HG02870 (cell line): Measurements from ENCODE around the gene CMIP.

Source experiments
- ATAC-seq: cut with Tn5 transposase; IDR thresholded peaks from one replicate; pipeline ENCODE4 v1.9.1; 2021; ENCODE audit warnings: mild to moderate bottlenecking, moderate library complexity; ENCODE audit not compliant: unreplicated experiment

Gene CMIP

DNA sequence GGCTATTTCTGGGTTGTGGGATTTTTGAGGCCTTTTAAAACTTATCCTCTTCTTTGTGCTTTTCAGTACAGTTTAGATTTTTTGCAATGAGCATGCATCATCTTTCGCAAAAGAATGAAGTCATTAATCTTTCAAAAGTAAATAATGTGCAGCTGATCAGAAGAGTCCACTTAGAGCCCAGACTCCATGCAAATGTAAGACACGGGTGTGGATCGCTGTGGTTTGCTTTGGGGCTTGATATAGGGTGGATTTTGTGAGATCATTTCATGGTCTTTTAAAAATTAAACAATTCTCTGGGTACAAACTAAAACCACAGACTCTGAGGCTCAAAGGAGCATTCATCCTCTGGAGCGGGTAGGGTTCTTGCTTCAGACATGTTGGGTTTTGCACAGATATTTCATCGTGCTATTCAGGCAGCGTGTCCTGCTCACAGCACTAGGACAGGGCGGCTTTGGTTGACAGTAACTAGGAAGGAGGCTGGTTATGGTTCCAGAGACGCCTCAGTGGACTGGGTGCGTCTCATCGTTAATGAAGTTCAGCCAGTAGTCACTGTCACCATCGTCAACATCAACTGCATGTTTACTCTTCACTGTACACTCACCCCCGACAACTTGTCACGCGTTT lies 205.1 kb downstream of the CMIP start:
- no peak for ATAC-seq

DNA sequence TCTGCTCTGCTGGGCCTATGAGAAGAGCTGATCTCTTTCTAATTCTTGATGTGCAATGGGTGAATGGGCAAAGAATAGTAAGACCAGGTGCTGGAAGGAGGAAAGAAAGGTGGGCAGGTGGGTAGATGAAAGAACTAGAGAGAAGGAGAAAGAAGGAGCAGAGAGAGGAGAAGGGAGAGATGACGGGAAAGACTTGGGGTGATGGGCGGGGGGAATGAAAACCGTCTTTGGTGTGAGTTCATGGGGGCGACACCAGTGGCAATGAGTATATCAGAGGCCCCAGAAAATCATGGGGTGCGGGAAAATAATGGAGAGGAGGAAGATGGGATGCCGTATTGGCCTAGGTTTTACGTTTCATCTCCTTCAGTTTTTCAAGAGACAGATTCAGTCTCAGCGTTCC lies 205.7 kb downstream of the CMIP start:
- no peak for ATAC-seq

DNA sequence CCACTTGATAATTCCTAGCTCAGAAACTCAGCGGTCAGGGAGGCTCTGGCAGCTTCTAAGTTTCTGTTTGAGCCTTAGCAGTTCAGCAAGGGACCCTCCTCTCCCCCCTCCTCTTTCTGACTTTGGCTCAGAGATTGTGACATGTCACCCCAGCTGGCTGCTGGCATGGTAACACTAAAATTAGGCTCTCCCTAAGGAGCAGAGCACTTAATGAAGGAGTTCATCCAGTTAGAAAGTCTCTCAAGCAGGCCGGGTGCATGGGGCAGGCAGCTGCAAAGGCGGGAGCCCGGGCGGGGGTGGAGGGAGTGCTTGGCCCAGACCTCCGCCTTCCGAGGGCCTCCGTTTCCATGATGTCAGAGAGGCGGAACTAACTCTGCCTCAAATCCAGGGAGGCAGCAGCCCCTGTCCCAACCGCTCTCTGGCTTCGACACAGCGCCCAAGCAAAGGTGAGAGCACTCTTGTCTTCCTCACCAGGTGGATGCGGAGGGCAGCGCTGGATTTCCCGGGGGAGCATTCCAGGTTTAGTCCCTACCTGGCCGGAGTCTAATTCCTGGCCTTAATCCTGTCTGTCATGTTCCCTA lies 206.5 kb downstream of the CMIP start:
- no peak for ATAC-seq

DNA sequence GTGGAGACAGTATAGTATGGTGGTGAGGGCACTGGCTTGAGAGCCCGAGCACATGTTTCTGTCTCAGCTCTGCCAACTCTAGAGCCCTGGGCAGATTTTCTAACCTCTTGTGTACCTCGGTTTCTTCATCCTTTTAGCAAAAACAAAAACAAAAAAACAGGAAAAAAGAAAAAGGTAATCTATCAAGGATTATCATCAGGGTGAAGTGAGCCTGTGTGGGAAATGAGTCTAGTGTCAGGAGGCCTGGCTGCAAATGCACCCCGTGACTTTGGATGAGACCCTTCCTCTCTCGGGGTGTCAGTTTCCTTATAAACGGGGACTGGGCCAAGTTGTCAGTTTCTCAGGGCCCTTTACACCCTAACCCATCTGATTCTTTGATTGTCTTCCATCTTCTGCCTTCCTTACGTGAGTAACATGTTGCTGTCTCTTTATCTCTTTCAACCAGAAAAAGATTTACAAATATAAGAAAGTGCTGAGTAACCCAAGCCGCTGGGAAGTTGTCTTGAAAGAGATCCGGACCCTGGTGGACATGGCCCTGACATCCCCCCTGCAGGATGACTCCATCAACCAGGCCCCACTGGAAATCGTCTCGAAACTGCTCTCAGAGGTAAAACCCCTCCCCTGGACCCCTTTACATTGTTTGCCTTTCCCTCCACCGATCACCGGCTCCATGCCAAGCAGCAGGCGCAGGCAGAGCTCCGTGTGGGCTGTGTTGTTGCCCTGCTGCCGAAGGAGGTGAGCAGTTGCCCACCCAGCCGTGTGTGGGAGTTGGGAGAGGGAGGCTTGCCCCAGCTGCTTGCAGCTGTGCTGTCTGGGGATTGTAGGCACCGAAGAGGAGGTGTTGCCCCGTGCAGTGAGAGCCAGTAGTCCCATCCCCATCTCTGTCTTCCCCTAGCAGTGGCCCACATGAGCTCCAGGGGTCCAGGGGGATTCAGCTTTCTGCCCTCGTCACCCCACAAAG lies 207.4 kb downstream of the CMIP start:
- peak; percentile 18 for ATAC-seq

DNA sequence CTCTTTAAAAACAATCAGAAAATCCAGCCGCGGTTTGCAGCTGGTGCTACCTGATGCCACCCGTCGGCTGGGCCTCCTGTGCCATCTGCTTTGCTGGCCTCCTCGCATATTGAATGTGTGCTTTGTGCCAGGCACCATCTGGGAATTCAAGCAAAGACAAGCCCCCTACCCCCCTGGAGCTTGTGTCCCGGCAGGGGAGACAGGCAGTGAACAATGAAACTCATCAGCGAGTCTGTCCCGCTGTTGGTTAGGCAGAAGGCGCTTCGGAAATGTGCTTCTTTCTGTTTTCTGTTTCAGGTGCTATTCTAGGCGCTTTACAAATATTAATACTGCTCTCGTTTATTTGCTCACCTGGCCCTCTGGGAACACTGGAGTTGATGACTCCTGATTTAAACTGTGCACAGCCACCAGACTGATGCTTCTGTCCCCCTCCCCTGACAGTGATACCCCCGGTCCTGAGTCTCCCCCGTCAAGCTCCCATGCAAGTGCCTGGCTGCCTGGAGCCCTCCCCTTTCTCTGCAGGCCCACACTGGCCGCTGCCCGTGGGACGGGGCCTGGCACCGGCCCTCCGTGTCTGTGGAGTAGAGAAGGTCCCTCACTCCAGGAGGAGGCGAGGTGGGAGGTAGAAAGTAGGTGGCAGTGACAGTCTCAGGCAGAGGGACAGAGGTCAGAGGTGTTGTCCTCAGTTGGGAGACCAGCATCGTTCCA lies 208.3 kb downstream of the CMIP start:
- ATAC-seq = peak; percentile 63

DNA sequence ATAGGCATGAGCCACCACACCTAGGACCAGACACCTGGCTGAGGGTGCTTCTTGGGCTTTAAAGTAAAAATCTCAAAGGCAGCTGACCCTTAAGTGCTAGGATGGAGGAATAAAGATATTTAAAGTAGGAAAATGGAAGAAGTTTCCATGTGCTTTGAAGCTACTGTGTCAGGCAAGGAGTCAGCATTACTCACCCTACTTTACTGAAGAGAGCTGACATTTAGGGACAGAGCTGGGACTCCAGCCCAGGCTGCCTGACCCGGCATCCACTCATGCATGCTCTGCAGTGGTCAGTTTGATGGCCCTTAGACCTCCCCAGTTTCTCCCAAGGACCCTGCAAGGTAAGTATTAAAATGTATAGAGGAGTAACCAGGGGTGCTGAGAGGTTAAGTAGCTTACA lies 209.7 kb downstream of the CMIP start:
- ATAC-seq = no peak

DNA sequence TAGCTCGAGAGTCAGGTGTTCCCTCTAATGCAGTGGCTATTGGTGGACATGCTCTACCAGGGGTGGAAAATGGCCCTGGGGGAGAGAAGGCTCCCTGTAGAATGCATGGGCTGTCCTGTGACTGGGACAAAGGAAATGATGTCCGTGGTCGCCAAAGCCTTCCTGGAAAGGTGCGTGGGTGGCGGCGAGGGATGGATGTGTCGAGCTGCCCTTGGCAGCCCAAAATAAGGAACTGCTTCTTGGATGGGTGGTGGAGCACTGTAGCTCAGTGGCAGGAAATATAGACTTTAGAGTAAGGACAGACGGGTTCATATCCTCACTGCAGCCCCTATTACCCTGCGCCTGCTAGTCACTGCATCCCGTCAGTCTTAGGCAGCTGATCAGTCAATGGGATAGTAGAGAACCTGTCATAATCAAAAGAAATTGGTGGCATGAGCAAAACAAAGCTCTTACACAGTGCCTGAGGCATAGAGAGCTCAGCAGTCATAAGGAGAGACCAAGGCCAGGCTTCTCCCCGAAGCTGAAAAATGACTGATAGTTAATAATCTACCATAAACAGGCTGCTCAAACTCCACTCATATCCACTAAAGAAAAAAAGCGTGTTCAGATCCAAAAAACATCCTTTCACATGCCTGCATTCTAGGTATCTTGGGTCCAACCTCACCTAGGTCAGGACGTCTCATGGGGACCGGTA lies 211.0 kb downstream of the CMIP start:
- ATAC-seq = no peak

DNA sequence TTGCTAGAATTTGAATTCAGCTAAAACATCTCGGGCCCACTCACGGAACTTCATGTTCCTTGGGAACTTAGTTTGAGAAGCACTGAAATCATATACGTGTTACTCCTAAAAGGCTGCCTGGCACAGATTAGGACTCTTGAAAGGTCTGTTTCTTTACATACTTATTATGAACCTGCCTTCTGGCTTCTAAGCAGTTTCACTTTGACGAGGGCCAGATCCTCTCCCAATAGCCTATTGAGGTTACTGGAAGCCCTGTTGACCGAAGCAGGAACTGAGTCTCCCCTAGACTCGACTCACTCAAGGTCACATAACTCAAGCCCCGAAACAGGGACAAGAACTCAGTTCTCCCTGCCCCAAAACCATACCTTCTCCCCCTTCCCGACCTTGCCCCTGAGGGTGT lies 212.6 kb downstream of the CMIP start:
- peak; percentile 71 for ATAC-seq

DNA sequence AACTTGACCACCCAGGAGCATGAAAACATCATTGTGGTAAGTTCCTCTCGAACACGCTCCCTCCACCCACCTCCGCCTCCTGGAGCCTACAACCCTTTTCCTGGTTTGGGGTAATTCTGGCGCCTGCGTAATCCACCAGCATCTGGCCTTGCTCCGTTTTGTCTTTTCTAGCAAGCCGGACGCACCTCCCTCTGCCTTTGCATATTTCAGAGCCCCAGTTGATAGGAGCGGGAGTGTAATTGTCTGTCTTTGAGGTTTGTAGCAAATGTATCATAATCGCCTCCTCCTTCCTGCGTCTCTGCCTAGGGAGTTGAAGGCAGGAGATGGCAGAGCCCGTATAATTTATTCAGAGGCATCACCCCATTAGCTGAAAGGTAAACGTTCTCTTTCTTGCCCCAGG lies 213.2 kb downstream of the CMIP start:
- ATAC-seq = no peak

DNA sequence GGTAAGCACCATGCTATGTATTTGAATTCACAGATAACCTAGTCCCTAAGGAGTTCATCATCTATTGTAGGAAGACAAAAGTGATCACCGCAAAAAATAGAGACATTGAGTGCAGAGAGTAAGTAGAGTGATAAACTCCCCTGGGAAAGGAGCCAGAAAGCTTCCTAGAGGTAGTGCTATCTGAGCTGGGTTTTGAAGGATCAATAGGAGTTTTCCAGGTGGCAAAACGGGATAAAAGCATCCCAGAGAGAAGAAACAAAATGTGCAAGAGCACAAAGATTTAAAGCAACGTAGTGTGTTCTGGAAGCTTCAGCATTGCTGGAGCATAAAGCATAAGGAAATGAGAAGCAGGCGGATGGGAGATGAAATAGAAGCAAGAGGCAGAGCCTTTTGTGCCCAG lies 213.8 kb downstream of the CMIP start:
- no peak for ATAC-seq

DNA sequence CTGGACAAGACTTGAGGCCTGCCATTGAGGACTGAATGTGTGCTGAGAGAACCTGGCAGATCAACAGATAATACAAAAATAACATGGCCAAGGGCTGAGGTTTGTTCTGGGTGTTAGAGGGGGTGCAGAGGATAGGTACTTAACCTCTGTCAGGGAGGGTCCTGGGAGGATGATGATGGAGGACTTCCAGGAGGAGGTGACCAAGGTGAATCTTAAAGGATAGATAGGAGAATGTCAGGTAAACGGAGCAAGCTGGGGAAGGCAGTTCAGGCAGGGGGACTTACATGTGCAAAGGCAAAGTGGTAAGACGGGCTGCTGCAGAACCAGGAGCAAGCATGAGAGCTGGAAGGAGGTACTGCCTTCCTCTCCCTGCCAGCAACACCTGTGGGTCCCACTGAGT lies 214.6 kb downstream of the CMIP start:
- ATAC-seq = no peak

DNA sequence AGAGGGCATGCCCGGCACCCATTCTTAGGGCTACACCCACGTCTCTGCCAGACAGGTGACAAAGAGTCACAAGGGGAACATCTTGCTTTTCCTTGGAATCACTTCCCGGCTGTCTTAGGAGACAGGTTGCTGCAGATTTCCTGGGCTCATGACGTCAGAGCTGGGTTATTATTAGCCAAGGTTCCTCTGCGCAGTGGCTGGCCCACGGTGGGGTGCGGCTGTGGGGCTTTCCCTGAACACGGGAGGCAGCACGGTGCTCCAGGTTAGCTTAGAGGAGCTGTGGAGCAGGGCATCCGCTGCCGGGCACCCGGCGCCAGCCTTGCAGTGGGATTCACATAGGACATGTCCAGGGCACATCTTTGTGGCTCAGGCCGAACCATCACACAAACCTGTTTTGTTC lies 216.5 kb downstream of the CMIP start:
- ATAC-seq = no peak

DNA sequence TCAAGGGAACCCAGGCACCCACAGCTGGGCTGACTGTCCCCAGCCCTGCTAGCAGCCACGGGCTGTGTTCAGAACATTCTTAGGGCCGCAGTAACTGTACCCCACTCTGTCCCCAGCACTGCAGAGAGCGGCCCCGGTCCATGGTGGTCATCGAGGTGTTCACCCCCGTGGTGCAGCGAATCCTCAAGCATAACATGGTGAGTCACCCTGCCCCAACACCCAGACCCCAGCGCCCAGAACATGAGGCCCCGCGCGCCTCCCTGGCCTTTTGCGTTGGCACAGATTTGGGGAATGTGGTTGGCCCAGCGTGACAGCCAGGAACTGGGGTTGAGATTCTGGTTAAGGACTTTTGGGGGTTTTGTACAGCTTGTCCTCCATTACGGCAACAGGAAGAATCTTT lies 219.5 kb downstream of the CMIP start:
- no peak for ATAC-seq

DNA sequence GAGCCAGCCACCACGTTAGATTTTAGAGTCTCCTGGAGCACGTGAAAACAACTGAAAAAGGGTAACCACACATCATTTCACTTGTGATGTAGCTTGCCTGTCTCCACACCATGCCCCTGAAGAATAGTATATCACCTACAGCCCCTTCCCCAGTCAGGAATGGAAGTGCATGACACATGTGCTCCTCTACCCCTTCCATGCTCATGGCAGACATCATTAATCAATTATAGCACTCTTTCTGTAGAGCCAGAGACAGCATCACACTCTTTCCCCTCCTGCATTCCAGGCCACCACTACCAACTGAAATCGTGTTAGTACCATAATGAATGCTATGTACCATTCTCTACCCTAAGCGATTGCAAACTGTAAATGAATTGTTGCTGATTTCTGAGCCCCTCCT lies 221.0 kb downstream of the CMIP start:
- ATAC-seq = no peak

DNA sequence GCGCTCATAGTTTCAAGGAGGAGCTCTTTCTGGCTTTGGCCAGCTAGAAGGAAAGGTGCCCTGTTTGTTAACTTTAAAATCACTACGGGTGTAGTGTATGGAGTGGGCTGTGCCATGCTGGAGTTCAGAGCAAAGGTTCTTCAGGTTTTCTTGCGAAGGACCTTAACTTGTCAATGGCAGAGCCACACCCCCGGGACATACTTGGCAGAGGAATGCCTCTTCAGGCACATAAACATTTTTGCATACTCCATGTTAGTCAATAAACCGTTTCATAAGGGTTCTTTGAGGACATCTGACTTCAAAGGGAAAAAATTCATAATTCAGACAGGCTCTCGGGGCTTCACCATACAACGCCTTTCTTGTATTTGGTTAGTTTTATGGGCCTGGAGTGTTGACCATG lies 221.5 kb downstream of the CMIP start:
- ATAC-seq = no peak

DNA sequence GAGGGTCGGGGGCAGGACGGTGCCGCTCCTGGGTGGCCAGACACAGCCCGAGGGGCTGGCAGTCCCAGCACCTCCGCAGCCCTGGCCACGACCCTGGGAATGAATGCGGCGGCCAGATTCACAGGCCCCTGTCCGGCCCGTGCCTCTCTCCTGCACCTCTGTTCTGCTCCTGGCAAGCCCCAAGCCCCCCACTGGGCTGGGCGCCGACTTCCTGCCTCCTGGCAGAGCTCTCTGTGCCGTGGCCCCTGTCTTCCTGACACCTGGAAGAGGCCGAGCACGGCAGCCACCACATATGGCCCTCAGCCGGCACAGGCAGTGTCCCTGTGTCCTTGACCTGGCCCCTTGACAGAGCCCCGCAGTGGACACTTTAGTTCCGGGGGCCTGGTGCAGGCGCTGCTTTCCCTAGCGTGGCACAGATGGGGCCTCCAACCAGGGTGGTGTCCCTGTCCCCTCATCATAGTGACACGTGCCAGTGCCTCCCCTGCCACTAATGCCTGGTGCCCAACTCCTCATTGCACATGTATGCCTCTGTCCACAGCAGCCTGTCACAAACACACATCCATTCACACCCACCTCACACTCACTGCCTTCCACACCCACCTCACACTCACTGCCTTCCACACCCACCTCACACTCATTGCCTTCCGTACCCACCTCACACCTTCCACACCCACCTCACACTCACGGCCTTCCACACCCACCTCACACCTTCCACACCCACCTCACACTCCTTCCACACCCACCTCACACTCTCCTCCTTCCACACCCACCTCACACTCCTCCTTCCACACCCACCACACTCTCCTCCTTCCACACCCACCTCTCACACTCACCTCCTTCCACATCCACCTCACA lies 223.9 kb downstream of the CMIP start:
- no peak for ATAC-seq

DNA sequence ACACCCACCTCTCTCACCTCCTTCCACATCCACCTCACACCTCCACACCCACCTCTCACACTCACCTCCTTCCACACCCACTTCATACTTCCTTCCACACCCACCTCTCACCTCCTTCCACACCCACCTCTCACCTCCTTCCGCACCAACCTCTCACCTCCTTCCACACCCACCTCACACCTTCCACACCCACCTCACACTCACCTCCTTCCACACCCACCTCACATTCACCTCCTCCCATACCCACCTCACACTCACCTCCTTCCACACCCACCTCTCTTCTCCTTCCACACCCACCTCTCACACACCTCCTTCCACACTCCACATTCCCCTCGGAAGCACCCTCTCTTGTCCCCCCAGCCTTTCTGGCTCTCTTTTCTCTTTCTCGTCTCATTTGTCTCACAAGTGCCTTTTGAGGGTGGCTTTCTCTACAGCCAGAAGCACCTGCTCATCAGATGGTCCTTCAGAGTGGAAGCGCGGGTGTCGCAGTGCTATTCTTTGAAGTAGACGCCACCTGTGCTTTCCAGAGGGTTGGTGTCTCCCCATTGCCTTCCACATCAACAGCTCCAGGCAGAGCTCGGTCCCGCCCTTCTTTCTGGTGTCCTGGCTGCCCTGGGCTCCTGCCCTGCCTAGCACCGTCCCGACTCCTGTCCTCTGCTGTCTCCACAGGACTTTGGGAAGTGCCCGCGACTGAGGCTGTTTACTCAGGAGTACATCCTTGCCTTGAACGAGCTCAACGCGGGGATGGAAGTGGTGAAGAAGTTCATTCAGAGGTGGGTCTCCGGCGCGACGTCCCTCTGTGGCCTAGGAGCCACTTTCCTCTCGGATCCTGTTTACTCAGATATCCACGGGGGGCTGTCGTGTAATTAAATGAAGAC lies 225.1 kb downstream of the CMIP start:
- ATAC-seq = no peak

DNA sequence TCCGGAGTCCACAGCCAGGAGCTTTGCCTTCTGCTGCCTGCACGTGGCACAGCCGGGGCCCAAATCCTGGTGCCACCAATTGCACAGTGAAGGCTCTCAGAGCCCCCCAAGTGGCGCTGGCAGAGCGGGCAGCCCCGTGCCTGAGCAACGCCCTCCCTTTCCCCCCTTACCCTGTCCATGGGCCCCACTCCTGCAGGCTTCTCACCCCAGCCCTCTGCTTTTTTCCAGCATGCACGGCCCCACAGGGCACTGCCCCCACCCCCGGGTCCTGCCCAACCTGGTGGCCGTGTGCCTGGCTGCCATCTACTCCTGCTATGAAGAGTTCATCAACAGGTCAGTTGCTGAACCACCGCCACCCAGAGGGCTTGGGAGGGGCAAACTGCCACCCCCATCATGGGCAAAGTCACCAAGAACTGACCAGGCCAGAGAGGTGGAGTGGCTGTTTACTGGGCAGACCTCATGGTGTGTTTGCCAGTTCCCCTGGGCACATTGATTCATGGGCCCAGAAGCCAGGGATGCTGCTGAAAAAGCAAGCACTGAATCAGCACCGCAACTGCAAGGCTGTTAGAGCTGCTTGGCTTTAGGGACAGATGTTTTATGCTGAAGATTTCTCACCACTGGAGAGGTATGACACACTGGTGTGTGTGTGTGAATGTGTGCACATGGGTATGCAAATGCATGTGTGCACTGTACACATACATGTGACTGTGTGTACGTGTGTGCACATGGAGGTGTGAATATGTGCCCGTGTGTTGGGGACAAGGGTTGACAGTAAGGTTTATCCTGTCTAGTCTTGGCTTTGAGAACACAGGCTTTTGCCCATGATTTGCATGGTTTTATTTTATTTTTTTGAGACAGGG lies 227.4 kb downstream of the CMIP start:
- no peak for ATAC-seq
